Right lobe of liver (tissue), 4 donors: ENCODE results near the gene OASL.

Source experiments
- POLR2A ChIP-seq: fragments of 450-650 bp; IDR thresholded peaks from one replicate; pipeline ENCODE4 v1.6.1; 2017; ENCODE audit warnings: antibody characterized with exemption, mild to moderate bottlenecking
- TF ChIP-seq, protein P1 (sequence below), 4 donors: fragments of 200-600 bp in 3 of 4; fragments of 450-650 bp in 1 of 4; IDR thresholded peaks; one replicate each; pipeline versions ENCODE4 v1.5.1 to v1.8.0; 2016 to 2022; ENCODE audit warnings: antibody characterized with exemption in 4 of 4, mild to moderate bottlenecking in 2 of 4
- donor health status: DM: no; HTN: no; CAD: no.
- donor health status: DM: no; HTN: no; CAD: no.
- donor health status: DM: no; HTN: yes; CAD: no.

DNA sequence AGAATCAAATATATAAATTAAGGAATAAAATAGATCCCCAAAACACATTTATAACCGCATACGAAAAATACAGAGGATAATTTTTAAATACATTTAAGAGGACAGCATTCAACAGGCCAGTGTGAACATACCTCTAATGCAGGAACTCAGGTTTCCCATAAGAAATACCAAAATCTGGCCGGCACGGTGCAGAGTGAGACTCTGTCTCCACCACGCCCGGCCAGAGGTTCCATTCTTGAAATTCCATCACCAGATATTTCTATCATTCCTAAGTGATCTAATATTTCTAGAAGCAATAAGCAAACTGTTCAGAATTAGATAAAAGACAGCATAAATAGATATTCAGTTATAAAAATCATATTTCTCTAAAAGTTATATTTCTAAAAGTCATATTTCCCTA lies 30.2 kb upstream of the OASL start:
- TF ChIP-seq, protein P1, sequence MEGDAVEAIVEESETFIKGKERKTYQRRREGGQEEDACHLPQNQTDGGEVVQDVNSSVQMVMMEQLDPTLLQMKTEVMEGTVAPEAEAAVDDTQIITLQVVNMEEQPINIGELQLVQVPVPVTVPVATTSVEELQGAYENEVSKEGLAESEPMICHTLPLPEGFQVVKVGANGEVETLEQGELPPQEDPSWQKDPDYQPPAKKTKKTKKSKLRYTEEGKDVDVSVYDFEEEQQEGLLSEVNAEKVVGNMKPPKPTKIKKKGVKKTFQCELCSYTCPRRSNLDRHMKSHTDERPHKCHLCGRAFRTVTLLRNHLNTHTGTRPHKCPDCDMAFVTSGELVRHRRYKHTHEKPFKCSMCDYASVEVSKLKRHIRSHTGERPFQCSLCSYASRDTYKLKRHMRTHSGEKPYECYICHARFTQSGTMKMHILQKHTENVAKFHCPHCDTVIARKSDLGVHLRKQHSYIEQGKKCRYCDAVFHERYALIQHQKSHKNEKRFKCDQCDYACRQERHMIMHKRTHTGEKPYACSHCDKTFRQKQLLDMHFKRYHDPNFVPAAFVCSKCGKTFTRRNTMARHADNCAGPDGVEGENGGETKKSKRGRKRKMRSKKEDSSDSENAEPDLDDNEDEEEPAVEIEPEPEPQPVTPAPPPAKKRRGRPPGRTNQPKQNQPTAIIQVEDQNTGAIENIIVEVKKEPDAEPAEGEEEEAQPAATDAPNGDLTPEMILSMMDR (IDR thresholded peaks at IDR 0.05): no peak
- TF ChIP-seq POLR2A: no peak
